Loucy (cell line): Measurements from ENCODE around the gene BBOX1.

Experiments used
- CTCF ChIP-seq: fragments of 200-600 bp; sonication (generic); conservative IDR thresholded peaks from 2 replicates; pipeline ENCODE4 v1.5.1; 2014; ENCODE audit warnings: mild to moderate bottlenecking, antibody characterized with exemption, low read length
- EZH2phosphoT487 ChIP-seq: fragments of 200-600 bp; IDR thresholded peaks from 2 replicates; pipeline ENCODE4 v1.6.1; 2018; ENCODE audit warnings: antibody characterized with exemption, mild to moderate bottlenecking, moderate library complexity, borderline replicate concordance

DNA sequence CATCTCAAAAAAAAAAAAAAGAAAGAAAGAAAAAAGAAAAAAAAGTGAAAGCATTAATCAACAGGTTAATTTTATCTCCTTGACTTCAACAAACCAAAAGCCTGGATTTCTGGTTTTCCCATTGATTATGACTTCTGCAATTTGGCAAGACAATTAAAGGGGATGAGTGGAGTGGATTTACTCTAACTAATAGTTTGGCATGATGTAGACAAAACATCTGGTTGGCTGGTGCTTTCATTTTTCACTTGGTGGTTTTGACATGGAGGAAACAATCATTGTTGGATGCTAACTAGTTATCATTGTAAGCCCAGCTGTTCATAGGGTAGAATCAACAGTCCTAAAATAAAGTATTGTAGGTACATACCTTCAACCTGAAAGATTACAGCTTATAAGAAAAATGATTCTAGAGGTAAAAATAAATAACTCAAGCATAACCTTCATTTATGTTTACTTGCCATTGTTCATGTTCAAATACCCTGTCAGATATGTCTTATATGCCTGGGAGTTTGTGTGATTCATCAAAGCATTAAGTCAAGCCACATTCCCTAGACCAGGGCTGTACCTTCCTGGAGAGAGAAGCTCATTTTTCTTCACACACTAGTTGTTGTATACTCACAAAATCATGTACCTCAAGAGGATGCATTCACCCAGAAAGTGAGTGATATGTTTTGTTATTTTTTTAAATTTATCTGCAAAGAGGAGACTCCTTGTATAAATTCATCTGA lies 31.6 kb upstream of the BBOX1 start:
- TF ChIP-seq CTCF (no peak), EZH2phosphoT487 (no peak)
